Right lobe of liver (tissue), 4 donors: ENCODE measurements around the gene ERP27.

Experiments used
- POLR2A ChIP-seq: fragments of 450-650 bp; IDR thresholded peaks from one replicate; pipeline ENCODE4 v1.6.1; 2017; ENCODE audit warnings: antibody characterized with exemption, mild to moderate bottlenecking
- TF ChIP-seq, protein P1 (sequence below), 4 donors: fragments of 200-600 bp in 3 of 4; fragments of 450-650 bp in 1 of 4; IDR thresholded peaks; one replicate each; pipeline versions ENCODE4 v1.5.1 to v1.8.0; 2016 to 2022; ENCODE audit warnings: antibody characterized with exemption in 4 of 4, mild to moderate bottlenecking in 2 of 4
- donor health status: DM: no; HTN: no; CAD: no.
- donor health status: DM: no; HTN: no; CAD: no.
- donor health status: DM: no; HTN: yes; CAD: no.

DNA sequence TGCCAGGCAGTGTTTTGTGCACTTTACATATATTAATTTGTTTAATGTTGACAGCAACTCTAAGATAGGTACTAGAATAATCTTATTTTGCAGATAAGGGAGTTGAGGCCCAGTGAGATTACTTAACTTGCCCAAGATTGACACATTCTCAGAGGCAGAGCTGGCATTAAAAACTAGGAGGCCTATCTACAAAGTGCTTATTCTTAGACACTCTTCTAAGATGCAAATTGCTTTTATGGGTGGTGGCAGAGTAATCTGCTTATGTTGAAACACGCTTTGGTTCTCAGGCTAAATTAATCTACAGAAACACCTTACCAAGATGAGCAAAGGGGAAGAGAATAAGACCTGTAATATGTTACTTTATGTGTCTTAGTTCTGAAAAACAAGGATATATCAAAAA is 59.8 kb downstream of the ERP27 start:
- TF ChIP-seq POLR2A = no peak
- TF ChIP-seq, protein P1, sequence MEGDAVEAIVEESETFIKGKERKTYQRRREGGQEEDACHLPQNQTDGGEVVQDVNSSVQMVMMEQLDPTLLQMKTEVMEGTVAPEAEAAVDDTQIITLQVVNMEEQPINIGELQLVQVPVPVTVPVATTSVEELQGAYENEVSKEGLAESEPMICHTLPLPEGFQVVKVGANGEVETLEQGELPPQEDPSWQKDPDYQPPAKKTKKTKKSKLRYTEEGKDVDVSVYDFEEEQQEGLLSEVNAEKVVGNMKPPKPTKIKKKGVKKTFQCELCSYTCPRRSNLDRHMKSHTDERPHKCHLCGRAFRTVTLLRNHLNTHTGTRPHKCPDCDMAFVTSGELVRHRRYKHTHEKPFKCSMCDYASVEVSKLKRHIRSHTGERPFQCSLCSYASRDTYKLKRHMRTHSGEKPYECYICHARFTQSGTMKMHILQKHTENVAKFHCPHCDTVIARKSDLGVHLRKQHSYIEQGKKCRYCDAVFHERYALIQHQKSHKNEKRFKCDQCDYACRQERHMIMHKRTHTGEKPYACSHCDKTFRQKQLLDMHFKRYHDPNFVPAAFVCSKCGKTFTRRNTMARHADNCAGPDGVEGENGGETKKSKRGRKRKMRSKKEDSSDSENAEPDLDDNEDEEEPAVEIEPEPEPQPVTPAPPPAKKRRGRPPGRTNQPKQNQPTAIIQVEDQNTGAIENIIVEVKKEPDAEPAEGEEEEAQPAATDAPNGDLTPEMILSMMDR (IDR thresholded peaks at IDR 0.05) = no peak
